Tibial artery (tissue), 4 donors: ENCODE data around the gene CKAP5.

Source experiments
- DNase-seq, 2 donors: peaks; one replicate each; pipeline ENCODE4 v3.0.0-alpha.2; 2019
- H3K27ac ChIP-seq, 2 donors: fragments of 200-600 bp; sonication (generic) in 1 of 2; 1 replicate in 1 of 2; 2 replicates in 1 of 2; pipeline ENCODE4 v1.5.1; 2018 to 2019; ENCODE audit warnings: mild to moderate bottlenecking in 1 of 2
- H3K27me3 ChIP-seq, 2 donors: fragments of 200-600 bp; sonication (generic) in 1 of 2; one replicate each; pipeline versions ENCODE4 v1.5.1 to v1.6.0; 2016 to 2019
- H3K36me3 ChIP-seq, 3 donors: fragments of 200-600 bp; sonication (generic) in 2 of 3; one replicate each; pipeline ENCODE4 v1.5.1; 2016 to 2019; ENCODE audit warnings: mild to moderate bottlenecking in 2 of 3
- H3K4me1 ChIP-seq, 4 donors: fragments of 200-600 bp; sonication (generic) in 2 of 4; 1 replicate in 3 of 4; 2 replicates in 1 of 4; pipeline ENCODE4 v1.5.1; 2016 to 2019
- H3K4me3 ChIP-seq, 2 donors: fragments of 200-600 bp; sonication (generic) in 1 of 2; 1 replicate in 1 of 2; 2 replicates in 1 of 2; pipeline ENCODE4 v1.5.1; 2018 to 2019; ENCODE audit warnings: mild to moderate bottlenecking in 2 of 2
- H3K9me3 ChIP-seq, 3 donors: fragments of 200-600 bp; sonication (generic) in 1 of 3; one replicate each; pipeline ENCODE4 v1.5.1; 2016 to 2019
- intact Hi-C: fragments of 100-400 bp; cut with DNase I; formaldehyde crosslinking; loops from one replicate; pipeline ENCODE4 v1.15.0; 2023; ENCODE audit warnings: low total_unique reads
- TF ChIP-seq, protein P1 (sequence below), 2 experiments: fragments of 200-600 bp in 1 of 2; fragments of 450-650 bp in 1 of 2; IDR thresholded peaks; one replicate each; pipeline ENCODE4 v1.5.1; 2017 to 2019; ENCODE audit warnings: antibody characterized with exemption in 2 of 2, mild to moderate bottlenecking in 1 of 2, moderate library complexity in 1 of 2

The CKAP5 gene

DNA sequence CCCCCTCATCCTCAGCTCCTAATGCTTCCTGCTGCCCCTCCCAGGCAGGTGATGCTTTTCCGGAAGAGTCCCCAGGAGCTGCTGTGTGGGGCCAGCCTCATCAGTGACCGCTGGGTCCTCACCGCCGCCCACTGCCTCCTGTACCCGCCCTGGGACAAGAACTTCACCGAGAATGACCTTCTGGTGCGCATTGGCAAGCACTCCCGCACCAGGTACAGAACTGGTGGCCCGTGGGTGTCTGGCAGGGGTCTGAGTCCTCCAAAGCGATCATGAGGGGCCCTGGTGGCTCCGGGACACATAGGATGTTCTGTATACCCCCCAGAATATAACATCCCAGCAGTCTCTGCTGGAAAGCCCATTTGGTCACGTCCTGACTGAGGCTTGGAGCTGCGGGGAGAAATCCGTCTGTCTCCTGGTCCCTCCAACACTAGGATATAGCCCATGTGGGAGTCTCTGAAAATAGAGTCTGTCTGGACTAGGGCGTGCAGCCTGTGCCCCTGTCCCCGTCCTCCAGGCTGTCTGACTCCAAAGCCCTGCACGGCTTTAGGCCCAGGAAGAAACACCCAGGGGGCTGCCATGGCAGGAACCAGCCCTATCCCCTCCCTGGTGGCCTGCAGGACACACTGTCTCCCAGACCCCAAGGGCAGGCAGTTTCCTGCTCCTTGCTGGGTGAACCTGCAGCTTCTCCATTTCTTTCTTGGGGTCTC lies 118.0 kb downstream of the CKAP5 start:
- intact Hi-C loops: no loop called here
- DNase-seq: no peak
- Histone ChIP-seq H3K36me3 (no peaks in the 10 kb centered on the region), H3K27me3 (no peaks in the 10 kb centered on the region), H3K9me3 (no peaks in the 10 kb centered on the region), H3K27ac (no peak overlapping the region), H3K4me3 (no peak overlapping the region), H3K4me1 (no peaks in the 10 kb centered on the region)
- TF ChIP-seq, protein P1, sequence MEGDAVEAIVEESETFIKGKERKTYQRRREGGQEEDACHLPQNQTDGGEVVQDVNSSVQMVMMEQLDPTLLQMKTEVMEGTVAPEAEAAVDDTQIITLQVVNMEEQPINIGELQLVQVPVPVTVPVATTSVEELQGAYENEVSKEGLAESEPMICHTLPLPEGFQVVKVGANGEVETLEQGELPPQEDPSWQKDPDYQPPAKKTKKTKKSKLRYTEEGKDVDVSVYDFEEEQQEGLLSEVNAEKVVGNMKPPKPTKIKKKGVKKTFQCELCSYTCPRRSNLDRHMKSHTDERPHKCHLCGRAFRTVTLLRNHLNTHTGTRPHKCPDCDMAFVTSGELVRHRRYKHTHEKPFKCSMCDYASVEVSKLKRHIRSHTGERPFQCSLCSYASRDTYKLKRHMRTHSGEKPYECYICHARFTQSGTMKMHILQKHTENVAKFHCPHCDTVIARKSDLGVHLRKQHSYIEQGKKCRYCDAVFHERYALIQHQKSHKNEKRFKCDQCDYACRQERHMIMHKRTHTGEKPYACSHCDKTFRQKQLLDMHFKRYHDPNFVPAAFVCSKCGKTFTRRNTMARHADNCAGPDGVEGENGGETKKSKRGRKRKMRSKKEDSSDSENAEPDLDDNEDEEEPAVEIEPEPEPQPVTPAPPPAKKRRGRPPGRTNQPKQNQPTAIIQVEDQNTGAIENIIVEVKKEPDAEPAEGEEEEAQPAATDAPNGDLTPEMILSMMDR (IDR thresholded peaks at IDR 0.05): no peak

DNA sequence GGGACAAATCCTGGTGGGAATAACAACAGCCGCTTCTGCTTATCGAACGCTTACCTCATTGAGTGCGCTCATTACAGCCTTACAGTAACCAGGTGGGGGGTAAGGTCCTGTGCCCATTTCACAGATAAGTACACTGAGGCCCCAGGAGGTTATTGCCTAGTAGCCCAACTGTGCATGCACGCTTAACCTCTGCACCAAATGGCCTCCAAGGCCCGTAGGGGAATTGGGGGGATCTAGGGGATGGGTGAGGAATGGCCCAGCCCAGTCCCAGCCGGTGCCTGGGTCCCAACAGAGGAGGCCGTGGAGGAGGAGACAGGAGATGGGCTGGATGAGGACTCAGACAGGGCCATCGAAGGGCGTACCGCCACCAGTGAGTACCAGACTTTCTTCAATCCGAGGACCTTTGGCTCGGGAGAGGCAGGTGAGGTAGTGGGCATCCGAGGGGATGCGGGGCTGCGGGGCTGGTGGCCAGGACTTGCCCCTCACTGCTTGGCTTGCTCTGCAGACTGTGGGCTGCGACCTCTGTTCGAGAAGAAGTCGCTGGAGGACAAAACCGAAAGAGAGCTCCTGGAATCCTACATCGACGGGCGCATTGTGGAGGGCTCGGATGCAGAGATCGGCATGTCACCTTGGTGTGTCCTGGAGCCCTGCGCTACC lies 119.7 kb downstream of the CKAP5 start:
- intact Hi-C loops: no loop called here
- H3K9me3 ChIP-seq: no peaks in the 10 kb centered on the region
- H3K27me3 ChIP-seq: no peaks in the 10 kb centered on the region
- no peak overlapping the region for H3K4me3 ChIP-seq
- TF ChIP-seq, protein P1 (IDR thresholded peaks at IDR 0.05): no peak
- no peaks in the 10 kb centered on the region for H3K4me1 ChIP-seq
- no peaks in the 10 kb centered on the region for H3K36me3 ChIP-seq
- no peak overlapping the region for H3K27ac ChIP-seq
- no peak for DNase-seq

DNA sequence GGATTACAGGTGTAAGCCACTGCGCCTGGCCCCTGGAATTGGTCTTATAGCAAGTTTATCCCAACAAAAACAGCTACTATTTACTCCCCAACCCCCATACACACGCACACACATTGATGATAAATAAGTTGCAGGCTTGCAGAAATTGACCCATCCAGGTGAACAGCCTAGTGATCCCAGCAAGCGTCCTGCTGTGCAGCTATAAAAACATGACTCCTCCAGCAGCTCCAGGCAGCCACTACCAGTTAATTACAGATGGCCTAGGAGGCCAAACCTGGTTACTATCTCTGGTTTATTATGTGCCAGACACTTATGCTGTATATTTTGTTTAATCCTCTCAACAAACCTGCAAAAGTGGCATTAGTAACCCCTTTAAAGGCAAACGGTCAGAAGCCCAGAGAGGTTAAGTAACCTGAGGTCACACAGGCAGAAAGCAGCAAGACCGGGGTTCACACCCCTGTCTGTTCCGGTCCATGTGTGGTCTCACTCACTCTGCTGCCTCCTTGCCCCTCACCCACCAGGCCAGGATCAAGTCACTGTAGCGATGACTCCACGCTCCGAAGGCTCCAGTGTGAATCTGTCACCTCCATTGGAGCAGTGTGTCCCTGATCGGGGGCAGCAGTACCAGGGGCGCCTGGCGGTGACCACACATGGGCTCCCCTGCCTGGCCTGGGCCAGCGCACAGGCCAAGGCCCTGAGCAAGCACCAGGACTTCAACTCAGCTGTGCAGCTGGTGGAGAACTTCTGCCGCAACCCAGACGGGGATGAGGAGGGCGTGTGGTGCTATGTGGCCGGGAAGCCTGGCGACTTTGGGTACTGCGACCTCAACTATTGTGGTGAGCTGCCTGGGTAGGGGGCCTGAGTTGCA lies 120.5 kb downstream of the CKAP5 start:
- no peaks in the 10 kb centered on the region for H3K9me3 ChIP-seq
- H3K4me1 ChIP-seq: no peaks in the 10 kb centered on the region
- TF ChIP-seq, protein P1 (IDR thresholded peaks at IDR 0.05): no peak
- H3K27me3 ChIP-seq: no peaks in the 10 kb centered on the region
- intact Hi-C loops: no loop called here
- no peak overlapping the region for H3K4me3 ChIP-seq
- H3K36me3 ChIP-seq: no peaks in the 10 kb centered on the region
- H3K27ac ChIP-seq: no peak overlapping the region
- no peak for DNase-seq

DNA sequence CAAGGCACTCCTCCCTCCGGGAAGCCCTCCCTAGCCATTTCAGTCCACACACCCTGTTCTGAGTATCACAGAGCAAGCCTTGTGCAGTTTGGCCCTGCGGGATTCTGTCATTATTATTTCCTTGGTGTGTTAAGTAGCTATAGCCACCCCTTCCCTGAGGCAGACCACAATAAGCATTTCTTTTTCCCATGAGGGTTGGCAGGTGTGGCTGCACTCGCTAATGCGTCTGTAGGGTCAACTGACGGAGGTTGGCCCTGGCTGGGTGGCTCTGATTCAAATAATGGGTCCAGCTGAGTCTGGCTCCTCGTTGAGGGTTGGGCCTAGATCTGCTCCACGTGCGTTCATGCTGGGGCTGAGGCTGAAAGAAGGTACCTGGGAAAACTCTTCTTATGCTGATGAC lies 122.0 kb downstream of the CKAP5 start:
- Histone ChIP-seq H3K27me3 (no peaks in the 10 kb centered on the region), H3K4me1 (no peaks in the 10 kb centered on the region), H3K4me3 (no peak overlapping the region), H3K36me3 (no peaks in the 10 kb centered on the region), H3K9me3 (no peaks in the 10 kb centered on the region), H3K27ac (no peak overlapping the region)
- DNase-seq: no peak
- TF ChIP-seq, protein P1 (IDR thresholded peaks at IDR 0.05): no peak
- intact Hi-C loops: no loop called here

DNA sequence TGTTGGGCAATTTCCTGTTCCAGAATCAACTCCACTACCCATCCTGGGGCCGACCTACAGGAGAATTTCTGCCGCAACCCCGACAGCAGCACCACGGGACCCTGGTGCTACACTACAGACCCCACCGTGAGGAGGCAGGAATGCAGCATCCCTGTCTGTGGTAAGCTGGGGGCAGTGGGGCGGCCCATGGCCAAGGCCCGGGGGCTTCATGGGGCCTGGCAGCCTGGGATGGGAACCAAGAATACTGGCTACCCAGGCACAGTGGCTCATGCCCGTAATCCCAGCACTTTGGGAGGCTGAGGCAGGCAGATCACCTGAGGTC lies 122.8 kb downstream of the CKAP5 start:
- Histone ChIP-seq H3K36me3 (no peaks in the 10 kb centered on the region), H3K4me1 (peaks cover 0 to 2% (median 0%) of the 10 kb centered on the region in 4 donors), H3K9me3 (no peaks in the 10 kb centered on the region), H3K27me3 (no peaks in the 10 kb centered on the region), H3K4me3 (no peak overlapping the region), H3K27ac (no peak overlapping the region)
- TF ChIP-seq, protein P1 (IDR thresholded peaks at IDR 0.05): no peak
- intact Hi-C loops: no loop called here
- no peak for DNase-seq
